Activated gamma-delta T cell treated with anti-CD3 and anti-CD28 coated beads, Interleukin-2, amount 50 U/mL, for 16 hours (primary cell): ENCODE data around the gene FZR1.
A peak's percentile ranks its signal among the peaks of the same experiment; 100 is the strongest.
"Not testable (repeated sequence)": the region's sequence is repeated elsewhere in the genome, so short reads cannot be mapped to it uniquely, and the experiment has no call there.

Source experiments
- DNase-seq: peaks from one replicate; pipeline ENCODE4 v3.0.0-alpha.2; 2020; ENCODE audit warnings: low read depth

FZR1 gene

GRCh38 chr19:3514930-3515329 lies 8.8 kb downstream of the FZR1 start:
- DNase-seq, result no peak

GRCh38 chr19:3515891-3516422 lies 9.8 kb downstream of the FZR1 start:
- no peak for DNase-seq

GRCh38 chr19:3516675-3517207 lies 10.6 kb downstream of the FZR1 start:
- peak; percentile 27 for DNase-seq

- DNase-seq, result no peak
These were observed 11.5 kb downstream of the FZR1 start for GRCh38 chr19:3517638-3518037.

GRCh38 chr19:3518255-3518654 lies 12.1 kb downstream of the FZR1 start:
- DNase-seq, result no peak

GRCh38 chr19:3518659-3519058 lies 12.5 kb downstream of the FZR1 start:
- DNase-seq, result no peak

GRCh38 chr19:3519126-3519525 lies 13.0 kb downstream of the FZR1 start:
- DNase-seq, result no peak

- no peak for DNase-seq
These were observed 14.3 kb downstream of the FZR1 start for GRCh38 chr19:3520166-3521103.

- DNase-seq, result no peak
These were observed 15.0 kb downstream of the FZR1 start for GRCh38 chr19:3521104-3521445.

- DNase-seq, result no peak
These were observed 16.6 kb downstream of the FZR1 start for GRCh38 chr19:3522421-3523360.

- no peak for DNase-seq
These were observed 17.4 kb downstream of the FZR1 start for GRCh38 chr19:3523361-3524077.

GRCh38 chr19:3524078-3524842 lies 18.1 kb downstream of the FZR1 start:
- no peak for DNase-seq

- no peak for DNase-seq
These were observed 18.9 kb downstream of the FZR1 start for GRCh38 chr19:3524904-3525451.

GRCh38 chr19:3526507-3527237 lies 20.6 kb downstream of the FZR1 start:
- no peak for DNase-seq

- no peak for DNase-seq
These were observed 21.3 kb downstream of the FZR1 start for GRCh38 chr19:3527238-3527910.

GRCh38 chr19:3528080-3528479 lies 22.0 kb downstream of the FZR1 start:
- no peak for DNase-seq

GRCh38 chr19:3528539-3529211 lies 22.6 kb downstream of the FZR1 start:
- no peak for DNase-seq

GRCh38 chr19:3529299-3529698 lies 23.2 kb downstream of the FZR1 start:
- not testable (repeated sequence) for DNase-seq

GRCh38 chr19:3530389-3530788 lies 24.3 kb downstream of the FZR1 start:
- DNase-seq, result no peak
